ENCODE results near the gene FMNL2.

DNA sequence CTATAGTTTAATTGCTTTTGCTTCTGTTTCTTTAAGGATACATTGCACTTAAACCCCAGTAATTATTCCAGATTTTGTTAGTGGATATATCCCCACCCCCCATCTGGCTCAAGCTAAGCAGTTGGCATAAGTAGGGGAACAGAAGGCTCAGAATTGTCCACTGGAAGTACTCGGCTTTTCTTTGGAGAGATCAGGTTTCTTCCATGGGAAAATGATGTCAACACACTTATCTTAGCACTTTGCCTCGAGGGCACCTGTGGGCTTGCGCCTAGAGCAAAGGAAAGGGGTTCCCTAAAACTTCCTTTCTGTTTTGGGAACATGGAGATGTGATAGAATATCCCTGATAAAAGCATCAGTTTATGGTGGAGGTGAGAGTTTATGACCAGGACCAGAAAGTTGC, 130.6 kb downstream of the FMNL2 start:
- TF ChIP-seq, protein P1, sequence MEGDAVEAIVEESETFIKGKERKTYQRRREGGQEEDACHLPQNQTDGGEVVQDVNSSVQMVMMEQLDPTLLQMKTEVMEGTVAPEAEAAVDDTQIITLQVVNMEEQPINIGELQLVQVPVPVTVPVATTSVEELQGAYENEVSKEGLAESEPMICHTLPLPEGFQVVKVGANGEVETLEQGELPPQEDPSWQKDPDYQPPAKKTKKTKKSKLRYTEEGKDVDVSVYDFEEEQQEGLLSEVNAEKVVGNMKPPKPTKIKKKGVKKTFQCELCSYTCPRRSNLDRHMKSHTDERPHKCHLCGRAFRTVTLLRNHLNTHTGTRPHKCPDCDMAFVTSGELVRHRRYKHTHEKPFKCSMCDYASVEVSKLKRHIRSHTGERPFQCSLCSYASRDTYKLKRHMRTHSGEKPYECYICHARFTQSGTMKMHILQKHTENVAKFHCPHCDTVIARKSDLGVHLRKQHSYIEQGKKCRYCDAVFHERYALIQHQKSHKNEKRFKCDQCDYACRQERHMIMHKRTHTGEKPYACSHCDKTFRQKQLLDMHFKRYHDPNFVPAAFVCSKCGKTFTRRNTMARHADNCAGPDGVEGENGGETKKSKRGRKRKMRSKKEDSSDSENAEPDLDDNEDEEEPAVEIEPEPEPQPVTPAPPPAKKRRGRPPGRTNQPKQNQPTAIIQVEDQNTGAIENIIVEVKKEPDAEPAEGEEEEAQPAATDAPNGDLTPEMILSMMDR (conservative IDR thresholded peaks at IDR 0.05; ENCODE audit: low read depth in 2 of 2) = no peak
- no peak for TF ChIP-seq ZNF114 (CRISPR knock-in tag; IDR thresholded peaks at IDR 0.05)
- TF ChIP-seq EZH2 (IDR thresholded peaks at IDR 0.05; ENCODE audit: low read depth, unreplicated experiment) = no peak
- no peak for TF ChIP-seq POLR2AphosphoS5 (IDR thresholded peaks at IDR 0.05; ENCODE audit: low read depth)
- TF ChIP-seq, protein P2, sequence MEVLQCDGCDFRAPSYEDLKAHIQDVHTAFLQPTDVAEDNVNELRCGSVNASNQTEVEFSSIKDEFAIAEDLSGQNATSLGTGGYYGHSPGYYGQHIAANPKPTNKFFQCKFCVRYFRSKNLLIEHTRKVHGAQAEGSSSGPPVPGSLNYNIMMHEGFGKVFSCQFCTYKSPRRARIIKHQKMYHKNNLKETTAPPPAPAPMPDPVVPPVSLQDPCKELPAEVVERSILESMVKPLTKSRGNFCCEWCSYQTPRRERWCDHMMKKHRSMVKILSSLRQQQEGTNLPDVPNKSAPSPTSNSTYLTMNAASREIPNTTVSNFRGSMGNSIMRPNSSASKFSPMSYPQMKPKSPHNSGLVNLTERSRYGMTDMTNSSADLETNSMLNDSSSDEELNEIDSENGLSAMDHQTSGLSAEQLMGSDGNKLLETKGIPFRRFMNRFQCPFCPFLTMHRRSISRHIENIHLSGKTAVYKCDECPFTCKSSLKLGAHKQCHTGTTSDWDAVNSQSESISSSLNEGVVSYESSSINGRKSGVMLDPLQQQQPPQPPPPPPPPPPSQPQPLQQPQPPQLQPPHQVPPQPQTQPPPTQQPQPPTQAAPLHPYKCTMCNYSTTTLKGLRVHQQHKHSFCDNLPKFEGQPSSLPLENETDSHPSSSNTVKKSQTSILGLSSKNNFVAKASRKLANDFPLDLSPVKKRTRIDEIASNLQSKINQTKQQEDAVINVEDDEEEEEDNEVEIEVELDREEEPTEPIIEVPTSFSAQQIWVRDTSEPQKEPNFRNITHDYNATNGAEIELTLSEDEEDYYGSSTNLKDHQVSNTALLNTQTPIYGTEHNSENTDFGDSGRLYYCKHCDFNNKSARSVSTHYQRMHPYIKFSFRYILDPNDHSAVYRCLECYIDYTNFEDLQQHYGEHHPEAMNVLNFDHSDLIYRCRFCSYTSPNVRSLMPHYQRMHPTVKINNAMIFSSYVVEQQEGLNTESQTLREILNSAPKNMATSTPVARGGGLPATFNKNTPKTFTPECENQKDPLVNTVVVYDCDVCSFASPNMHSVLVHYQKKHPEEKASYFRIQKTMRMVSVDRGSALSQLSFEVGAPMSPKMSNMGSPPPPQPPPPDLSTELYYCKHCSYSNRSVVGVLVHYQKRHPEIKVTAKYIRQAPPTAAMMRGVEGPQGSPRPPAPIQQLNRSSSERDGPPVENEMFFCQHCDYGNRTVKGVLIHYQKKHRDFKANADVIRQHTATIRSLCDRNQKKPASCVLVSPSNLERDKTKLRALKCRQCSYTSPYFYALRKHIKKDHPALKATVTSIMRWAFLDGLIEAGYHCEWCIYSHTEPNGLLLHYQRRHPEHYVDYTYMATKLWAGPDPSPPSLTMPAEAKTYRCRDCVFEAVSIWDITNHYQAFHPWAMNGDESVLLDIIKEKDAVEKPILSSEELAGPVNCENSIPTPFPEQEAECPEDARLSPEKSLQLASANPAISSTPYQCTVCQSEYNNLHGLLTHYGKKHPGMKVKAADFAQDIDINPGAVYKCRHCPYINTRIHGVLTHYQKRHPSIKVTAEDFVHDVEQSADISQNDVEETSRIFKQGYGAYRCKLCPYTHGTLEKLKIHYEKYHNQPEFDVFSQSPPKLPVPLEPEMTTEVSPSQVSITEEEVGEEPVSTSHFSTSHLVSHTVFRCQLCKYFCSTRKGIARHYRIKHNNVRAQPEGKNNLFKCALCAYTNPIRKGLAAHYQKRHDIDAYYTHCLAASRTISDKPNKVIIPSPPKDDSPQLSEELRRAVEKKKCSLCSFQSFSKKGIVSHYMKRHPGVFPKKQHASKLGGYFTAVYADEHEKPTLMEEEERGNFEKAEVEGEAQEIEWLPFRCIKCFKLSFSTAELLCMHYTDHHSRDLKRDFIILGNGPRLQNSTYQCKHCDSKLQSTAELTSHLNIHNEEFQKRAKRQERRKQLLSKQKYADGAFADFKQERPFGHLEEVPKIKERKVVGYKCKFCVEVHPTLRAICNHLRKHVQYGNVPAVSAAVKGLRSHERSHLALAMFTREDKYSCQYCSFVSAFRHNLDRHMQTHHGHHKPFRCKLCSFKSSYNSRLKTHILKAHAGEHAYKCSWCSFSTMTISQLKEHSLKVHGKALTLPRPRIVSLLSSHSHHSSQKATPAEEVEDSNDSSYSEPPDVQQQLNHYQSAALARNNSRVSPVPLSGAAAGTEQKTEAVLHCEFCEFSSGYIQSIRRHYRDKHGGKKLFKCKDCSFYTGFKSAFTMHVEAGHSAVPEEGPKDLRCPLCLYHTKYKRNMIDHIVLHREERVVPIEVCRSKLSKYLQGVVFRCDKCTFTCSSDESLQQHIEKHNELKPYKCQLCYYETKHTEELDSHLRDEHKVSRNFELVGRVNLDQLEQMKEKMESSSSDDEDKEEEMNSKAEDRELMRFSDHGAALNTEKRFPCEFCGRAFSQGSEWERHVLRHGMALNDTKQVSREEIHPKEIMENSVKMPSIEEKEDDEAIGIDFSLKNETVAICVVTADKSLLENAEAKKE (CRISPR knock-in tag; IDR thresholded peaks at IDR 0.05) = no peak
- TF ChIP-seq ZNF331 (CRISPR knock-in tag; IDR thresholded peaks at IDR 0.05; ENCODE audit: low read depth) = no peak
